ENCODE measurements around the gene PLCB1. TPM values are rescaled to one million over a fixed set of nuclear protein-coding genes. Genes with fewer than 3 reads are reported as not detected.

The PLCB1 gene
- total RNA-seq, 1 donor from 2014 or later: 16.2 TPM

- no peak for DNase-seq (ENCODE audit: low spot score, unreplicated experiment)
- H3K27ac Mint-ChIP-seq: no peak overlapping the region
- H3K4me3 Mint-ChIP-seq (ENCODE audit: low read depth): no peak overlapping the region
- no peaks in the 10 kb centered on the region for H3K27me3 Mint-ChIP-seq
- no peaks in the 10 kb centered on the region for H3K9me3 Mint-ChIP-seq (ENCODE audit: low read depth)
- TF ChIP-seq CTCF (IDR thresholded peaks at IDR 0.05; ENCODE audit: unreplicated experiment): no peak
- H3K4me1 Mint-ChIP-seq (ENCODE audit: low read depth): peaks cover 4% of the 10 kb centered on the region
- peaks cover 2% of the 10 kb centered on the region for H3K36me3 Mint-ChIP-seq (ENCODE audit: insufficient read depth)
Observed at GRCh38 chr20:8874437-8874836, 742.4 kb downstream of the PLCB1 start.

- Mint-ChIP-seq H3K36me3 (ENCODE audit: insufficient read depth) (no peaks in the 10 kb centered on the region), H3K9me3 (ENCODE audit: low read depth) (no peaks in the 10 kb centered on the region), H3K4me3 (ENCODE audit: low read depth) (no peak overlapping the region), H3K27ac (peak overlapping the region; percentile 41), H3K4me1 (ENCODE audit: low read depth) (peaks cover 2% of the 10 kb centered on the region), H3K27me3 (no peaks in the 10 kb centered on the region)
- no peak for TF ChIP-seq CTCF (IDR thresholded peaks at IDR 0.05; ENCODE audit: unreplicated experiment)
- DNase-seq (ENCODE audit: low spot score, unreplicated experiment): no peak
Observed at GRCh38 chr20:8875586-8875985, 743.5 kb downstream of the PLCB1 start.

GRCh38 chr20:8876366-8876765 is 744.3 kb downstream of the PLCB1 start:
- Mint-ChIP-seq H3K27ac (no peak overlapping the region), H3K4me3 (ENCODE audit: low read depth) (no peak overlapping the region), H3K4me1 (ENCODE audit: low read depth) (peaks cover 1% of the 10 kb centered on the region), H3K36me3 (ENCODE audit: insufficient read depth) (no peaks in the 10 kb centered on the region), H3K9me3 (ENCODE audit: low read depth) (no peaks in the 10 kb centered on the region), H3K27me3 (no peaks in the 10 kb centered on the region)
- no peak for DNase-seq (ENCODE audit: low spot score, unreplicated experiment)
- no peak for TF ChIP-seq CTCF (IDR thresholded peaks at IDR 0.05; ENCODE audit: unreplicated experiment)

GRCh38 chr20:8877294-8877693 is 745.2 kb downstream of the PLCB1 start:
- Mint-ChIP-seq H3K27me3 (no peaks in the 10 kb centered on the region), H3K27ac (no peak overlapping the region), H3K9me3 (ENCODE audit: low read depth) (no peaks in the 10 kb centered on the region), H3K36me3 (ENCODE audit: insufficient read depth) (no peaks in the 10 kb centered on the region), H3K4me3 (ENCODE audit: low read depth) (no peak overlapping the region), H3K4me1 (ENCODE audit: low read depth) (peaks cover 1% of the 10 kb centered on the region)
- no peak for TF ChIP-seq CTCF (IDR thresholded peaks at IDR 0.05; ENCODE audit: unreplicated experiment)
- no peak for DNase-seq (ENCODE audit: low spot score, unreplicated experiment)

GRCh38 chr20:8879669-8880068 is 747.6 kb downstream of the PLCB1 start:
- Mint-ChIP-seq H3K9me3 (ENCODE audit: low read depth) (no peaks in the 10 kb centered on the region), H3K27ac (no peak overlapping the region), H3K4me3 (ENCODE audit: low read depth) (no peak overlapping the region)

More at GRCh38 chr20:8879669-8880068, 747.6 kb downstream of the PLCB1 start:
- DNase-seq (ENCODE audit: low spot score, unreplicated experiment): no peak
- Mint-ChIP-seq H3K27me3 (no peaks in the 10 kb centered on the region), H3K4me1 (ENCODE audit: low read depth) (no peaks in the 10 kb centered on the region), H3K36me3 (ENCODE audit: insufficient read depth) (no peaks in the 10 kb centered on the region)
- no peak for TF ChIP-seq CTCF (IDR thresholded peaks at IDR 0.05; ENCODE audit: unreplicated experiment)

Measured in progenitor cell of endocrine pancreas (in vitro differentiated cells).